Measurements from ENCODE around the gene HORMAD2.

GRCh38 chr22:30182815-30183214, 102.6 kb downstream of the HORMAD2 start:
- no peak for TF ChIP-seq CTCF (conservative IDR thresholded peaks at IDR 0.05 in 1 of 2, IDR thresholded peaks at IDR 0.05 in 1 of 2; ENCODE audit: low read depth in 1 of 2, low read length in 2 of 2)
- TF ChIP-seq EZH2 (IDR thresholded peaks at IDR 0.05; ENCODE audit: low read length, missing control alignments): no peak
